OCI-LY7 (cell line): ENCODE data around the gene AOPEP.

ENCODE experiments used
- CTCF ChIP-seq: fragments of 200-600 bp; sonication (generic); conservative IDR thresholded peaks from 2 replicates; pipeline ENCODE4 v1.5.1; 2014; ENCODE audit warnings: mild to moderate bottlenecking, antibody characterized with exemption, low read length, moderate library complexity, mixed read lengths
- EZH2phosphoT487 ChIP-seq: fragments of 200-600 bp; sonication (generic); IDR thresholded peaks from 2 replicates; pipeline ENCODE4 v1.6.1; 2018; ENCODE audit warnings: low read depth, borderline replicate concordance, mild to moderate bottlenecking, mixed run types, antibody characterized with exemption, low read length, moderate library complexity, mixed read lengths

- TF ChIP-seq CTCF = no peak
- no peak for TF ChIP-seq EZH2phosphoT487
These were observed 195.7 kb downstream of the AOPEP start for GRCh38 chr9:94922098-94922607.
